ENCODE measurements around the gene RAB21. TPM values are rescaled to one million over a fixed set of nuclear protein-coding genes. Genes with fewer than 3 reads are reported as not detected.

Gene RAB21
- total and polyA plus RNA-seq, 10 donors = 5.7 to 75.4 (median 27.9) TPM

- H3K27ac ChIP-seq = no peak overlapping the region
- WGBS, 5 donors = 0 to 67% (median 64%) methylated on average over 1 of the region's 1 CpG
Observed at GRCh38 chr12:71790331-71790730, 35.7 kb downstream of the RAB21 start.

GRCh38 chr12:71791473-71792150 is 36.9 kb downstream of the RAB21 start:
- H3K4me3 ChIP-seq = no peak overlapping the region
- H3K27me3 ChIP-seq (replicated peaks in 1 of 7) = no peaks in the 10 kb centered on the region
- 79 to 95% (median 90%) methylated on average over 4 of the region's 4 CpGs for WGBS, 5 donors
- H3K36me3 ChIP-seq = peaks cover 0 to 48% (median 7%) of the 10 kb centered on the region in 6 donors
- DNase-seq = no peak
- intact Hi-C loops (cut with DNase I; ENCODE audit: low total_unique reads) = no loop called here
- TF ChIP-seq CTCF (IDR thresholded peaks at IDR 0.05 in 8 of 11, conservative IDR thresholded peaks at IDR 0.05 in 3 of 11) (no peak), POLR2AphosphoS5 (IDR thresholded peaks at IDR 0.05) (no peak), POLR2A (IDR thresholded peaks at IDR 0.05) (no peak)
- no peaks in the 10 kb centered on the region for H3K9me3 ChIP-seq
- peaks cover 0 to 23% (median 8%) of the 10 kb centered on the region in 6 donors for H3K4me1 ChIP-seq
- H3K27ac ChIP-seq = no peak overlapping the region

More at GRCh38 chr12:71790331-71790730, 35.7 kb downstream of the RAB21 start:
- Histone ChIP-seq H3K9me3 (no peaks in the 10 kb centered on the region), H3K36me3 (peaks cover 2 to 61% (median 19%) of the 10 kb centered on the region in 6 donors), H3K4me3 (no peak overlapping the region), H3K27me3 (replicated peaks in 1 of 7) (no peaks in the 10 kb centered on the region), H3K4me1 (peaks cover 0 to 27% (median 8%) of the 10 kb centered on the region in 6 donors)
- DNase-seq = no peak
- intact Hi-C loops (cut with DNase I; ENCODE audit: low total_unique reads) = no loop called here
- TF ChIP-seq POLR2A (IDR thresholded peaks at IDR 0.05) (no peak), CTCF (IDR thresholded peaks at IDR 0.05 in 8 of 11, conservative IDR thresholded peaks at IDR 0.05 in 3 of 11) (no peak), POLR2AphosphoS5 (IDR thresholded peaks at IDR 0.05) (no peak)

- Histone ChIP-seq H3K9me3 (no peaks in the 10 kb centered on the region), H3K4me1 (peaks cover 0 to 13% (median 3%) of the 10 kb centered on the region in 6 donors), H3K27ac (no peak overlapping the region), H3K4me3 (no peak overlapping the region), H3K27me3 (replicated peaks in 1 of 7) (no peaks in the 10 kb centered on the region), H3K36me3 (peaks cover 0 to 38% (median 4%) of the 10 kb centered on the region in 6 donors)
- 91 to 100% (median 93%) methylated on average over 1 of the region's 1 CpG for WGBS, 5 donors
- no peak for DNase-seq
- intact Hi-C loops (cut with DNase I; ENCODE audit: low total_unique reads) = no loop called here
- TF ChIP-seq POLR2AphosphoS5 (IDR thresholded peaks at IDR 0.05) (no peak), CTCF (IDR thresholded peaks at IDR 0.05 in 8 of 11, conservative IDR thresholded peaks at IDR 0.05 in 3 of 11) (no peak), POLR2A (IDR thresholded peaks at IDR 0.05) (no peak)
Observed at GRCh38 chr12:71792599-71792998, 37.9 kb downstream of the RAB21 start.

- Histone ChIP-seq H3K27ac (no peak overlapping the region), H3K36me3 (peaks cover 0 to 16% (median 0%) of the 10 kb centered on the region in 6 donors), H3K9me3 (peaks cover 0 to 8% (median 5%) of the 10 kb centered on the region in 8 donors), H3K27me3 (replicated peaks in 1 of 7) (no peaks in the 10 kb centered on the region), H3K4me3 (no peak overlapping the region), H3K4me1 (no peaks in the 10 kb centered on the region)
- intact Hi-C loops (cut with DNase I; ENCODE audit: low total_unique reads) = no loop called here
- 38 to 74% (median 70%) methylated on average over 1 of the region's 1 CpG; no CpG with 5 or more reads in 1 of the 5 donors for WGBS, 5 donors
- no peak for DNase-seq
- no peak for TF ChIP-seq POLR2A (IDR thresholded peaks at IDR 0.05)
- no peak for TF ChIP-seq CTCF (IDR thresholded peaks at IDR 0.05 in 8 of 11, conservative IDR thresholded peaks at IDR 0.05 in 3 of 11)
- no peak for TF ChIP-seq POLR2AphosphoS5 (IDR thresholded peaks at IDR 0.05)
Observed at GRCh38 chr12:71795901-71796300, 41.2 kb downstream of the RAB21 start.
